ENCODE measurements around the gene ATP6AP2. TPM values are rescaled to one million over a fixed set of nuclear protein-coding genes. Genes with fewer than 3 reads are reported as not detected.

The ATP6AP2 gene
- total RNA-seq, 2 experiments from 2014 or later: 28.2 to 34.9 TPM

GRCh38 chrX:40651620-40652223, 71.0 kb downstream of the ATP6AP2 start:
- POLR2A ChIA-PET: interaction anchor here (0.7 kb wide), 2 partner anchors 48 to 66 kb away, joined by 3 read pairs; no protein-coding TSS in a partner anchor
- Histone ChIP-seq H3K79me2 (ENCODE audit: insufficient read depth, low read depth, low read length) (peaks cover 4% of the 10 kb centered on the region; the same call in 1 of the 2 replicates), H3K4me2 (ENCODE audit: low read length) (no peak overlapping the region), H3K9me3 (ENCODE audit: low read length) (no peaks in the 10 kb centered on the region), H4K20me1 (ENCODE audit: insufficient read depth, low read length) (no peaks in the 10 kb centered on the region), H3K9me2 (ENCODE audit: insufficient read depth, low read length) (no peaks in the 10 kb centered on the region), H3K4me1 (ENCODE audit: insufficient read depth, low read length, poor library complexity, severe bottlenecking) (peaks cover 13% of the 10 kb centered on the region), H2AFZ (ENCODE audit: low read length) (no peak overlapping the region), H3K36me3 (ENCODE audit: insufficient read depth, low read length) (peaks cover 35% of the 10 kb centered on the region; the same call in 1 of the 2 replicates), H3K27ac (ENCODE audit: low read depth, low read length, poor library complexity, severe bottlenecking) (no peak overlapping the region), H3K4me3 (ENCODE audit: low read depth, low read length, poor library complexity, severe bottlenecking) (no peak overlapping the region)
- CTCF ChIA-PET (ENCODE audit: unreplicated experiment): interaction anchor here (0.7 to 1.2 kb wide), 3 partner anchors 108 to 143 kb away, joined by 3 to 5 read pairs (median 4); no protein-coding TSS in a partner anchor
- DNase-seq (ENCODE audit: low spot score): peak; percentile 73
- intact Hi-C loops (cut with micrococcal nuclease; ENCODE audit: unreplicated experiment): loop anchor here (1.0 to 5.0 kb wide), 2 partner anchors 143 to 271 kb away; no protein-coding TSS in a partner anchor
- TF ChIP-seq EZH2phosphoT487 (IDR thresholded peaks at IDR 0.05; ENCODE audit: borderline replicate concordance, low read depth, low read length): no peak
- peak; percentile 86 for TF ChIP-seq CTCF (conservative IDR thresholded peaks at IDR 0.05; ENCODE audit: low read length)
- BruUV-seq (replicated peaks): no TSS peak

GRCh38 chrX:40652664-40653063, 71.9 kb downstream of the ATP6AP2 start:
- Histone ChIP-seq H3K9me2 (ENCODE audit: insufficient read depth, low read length) (no peaks in the 10 kb centered on the region), H3K4me1 (ENCODE audit: insufficient read depth, low read length, poor library complexity, severe bottlenecking) (peaks cover 13% of the 10 kb centered on the region), H3K9me3 (ENCODE audit: low read length) (no peaks in the 10 kb centered on the region), H3K4me3 (ENCODE audit: low read depth, low read length, poor library complexity, severe bottlenecking) (no peak overlapping the region), H4K20me1 (ENCODE audit: insufficient read depth, low read length) (no peaks in the 10 kb centered on the region), H3K79me2 (ENCODE audit: insufficient read depth, low read depth, low read length) (no peaks in the 10 kb centered on the region), H3K4me2 (ENCODE audit: low read length) (no peak overlapping the region), H3K36me3 (ENCODE audit: insufficient read depth, low read length) (peaks cover 35% of the 10 kb centered on the region; the same call in 1 of the 2 replicates), H2AFZ (ENCODE audit: low read length) (no peak overlapping the region), H3K27ac (ENCODE audit: low read depth, low read length, poor library complexity, severe bottlenecking) (no peak overlapping the region)
- POLR2A ChIA-PET: interaction anchor here (0.5 kb wide), 1 partner anchor 48 kb away, joined by 3 read pairs; no protein-coding TSS in a partner anchor
- CTCF ChIA-PET (ENCODE audit: unreplicated experiment): no interaction called here
- no TSS peak for BruUV-seq (replicated peaks)
- DNase-seq (ENCODE audit: low spot score): no peak
- intact Hi-C loops (cut with micrococcal nuclease; ENCODE audit: unreplicated experiment): loop anchor here (5.0 kb wide), 1 partner anchor 270 kb away; no protein-coding TSS in a partner anchor
- TF ChIP-seq CTCF (conservative IDR thresholded peaks at IDR 0.05; ENCODE audit: low read length): no peak
- TF ChIP-seq EZH2phosphoT487 (IDR thresholded peaks at IDR 0.05; ENCODE audit: borderline replicate concordance, low read depth, low read length): no peak

GRCh38 chrX:40653535-40653934, 72.8 kb downstream of the ATP6AP2 start:
- H3K36me3 ChIP-seq (ENCODE audit: insufficient read depth, low read length): peaks cover 36% of the 10 kb centered on the region; the same call in 1 of the 2 replicates
- TF ChIP-seq EZH2phosphoT487 (IDR thresholded peaks at IDR 0.05; ENCODE audit: borderline replicate concordance, low read depth, low read length): no peak
- no peak for TF ChIP-seq CTCF (conservative IDR thresholded peaks at IDR 0.05; ENCODE audit: low read length)
- no peak overlapping the region for H3K4me3 ChIP-seq (ENCODE audit: low read depth, low read length, poor library complexity, severe bottlenecking)
- H3K79me2 ChIP-seq (ENCODE audit: insufficient read depth, low read depth, low read length): no peaks in the 10 kb centered on the region
- CTCF ChIA-PET (ENCODE audit: unreplicated experiment): no interaction called here
- H3K27ac ChIP-seq (ENCODE audit: low read depth, low read length, poor library complexity, severe bottlenecking): no peak overlapping the region
- H3K9me3 ChIP-seq (ENCODE audit: low read length): no peaks in the 10 kb centered on the region
- H2AFZ ChIP-seq (ENCODE audit: low read length): no peak overlapping the region
- BruUV-seq (replicated peaks): no TSS peak
- intact Hi-C loops (cut with micrococcal nuclease; ENCODE audit: unreplicated experiment): loop anchor here (5.0 kb wide), 1 partner anchor 269 kb away; no protein-coding TSS in a partner anchor
- H3K4me1 ChIP-seq (ENCODE audit: insufficient read depth, low read length, poor library complexity, severe bottlenecking): peaks cover 7% of the 10 kb centered on the region
- H3K9me2 ChIP-seq (ENCODE audit: insufficient read depth, low read length): no peaks in the 10 kb centered on the region
- H4K20me1 ChIP-seq (ENCODE audit: insufficient read depth, low read length): no peaks in the 10 kb centered on the region
- H3K4me2 ChIP-seq (ENCODE audit: low read length): no peak overlapping the region
- DNase-seq (ENCODE audit: low spot score): no peak
- POLR2A ChIA-PET: interaction anchor here (0.6 kb wide), 1 partner anchor 461 kb away, joined by 3 read pairs; no protein-coding TSS in a partner anchor
